Sigmoid colon (tissue), 7 donors: ENCODE measurements around the gene ZNF771. TPM values are rescaled to one million over a fixed set of nuclear protein-coding genes. Genes with fewer than 3 reads are reported as not detected.

Experiments
- DNase-seq: peaks from one replicate; pipeline ENCODE4 v3.0.0-alpha.2; 2019
- H3K27ac ChIP-seq, 4 donors: fragments of 200-600 bp; sonication (generic); one replicate each; pipeline ENCODE4 v1.5.1; 2016 to 2019; ENCODE audit warnings: mild to moderate bottlenecking in 1 of 4
- H3K27me3 ChIP-seq, 3 donors: fragments of 200-600 bp; sonication (generic); one replicate each; pipeline ENCODE4 v1.5.1; 2019; ENCODE audit warnings: mild to moderate bottlenecking in 1 of 3
- H3K36me3 ChIP-seq, 4 donors: fragments of 200-600 bp; sonication (generic); one replicate each; pipeline ENCODE4 v1.5.1; 2016 to 2019
- H3K4me1 ChIP-seq, 4 donors: fragments of 200-600 bp; sonication (generic); one replicate each; pipeline ENCODE4 v1.5.1; 2017 to 2019
- H3K4me3 ChIP-seq, 4 donors: fragments of 200-600 bp; sonication (generic); one replicate each; pipeline ENCODE4 v1.5.1; 2017 to 2019; ENCODE audit warnings: mild to moderate bottlenecking in 2 of 4, moderate library complexity in 1 of 4
- H3K9me3 ChIP-seq, 4 donors: fragments of 200-600 bp in 3 of 4; sonication (generic) in 3 of 4; one replicate each; pipeline versions ENCODE4 v1.5.1 to v1.6.1; 2013 to 2019
- EP300 ChIP-seq, 4 donors: sonication (generic); formaldehyde crosslinking; IDR thresholded peaks; one replicate each; pipeline ENCODE4 v1.6.1; 2017; ENCODE audit warnings: antibody characterized with exemption in 4 of 4
- POLR2A ChIP-seq, 2 donors: fragments of 450-650 bp; IDR thresholded peaks; one replicate each; pipeline ENCODE4 v1.6.1; 2016; ENCODE audit warnings: antibody characterized with exemption in 2 of 2, mild to moderate bottlenecking in 2 of 2, moderate library complexity in 2 of 2
- POLR2AphosphoS5 ChIP-seq, 4 donors: sonication (generic); formaldehyde crosslinking; IDR thresholded peaks; one replicate each; pipeline ENCODE4 v1.6.1; 2017; ENCODE audit warnings: antibody characterized with exemption in 4 of 4
- WGBS, 2 donors: extraction: QIAGEN DNeasy Blood & Tissue Kit; methylation state at CpG; one replicate each; pipeline ENCODE4 v1.1.7; 2013; 5-methylcytosine and 5-hydroxymethylcytosine counted together
- intact Hi-C: fragments of 100-400 bp; cut with DNase I; formaldehyde crosslinking; loops from one replicate; pipeline ENCODE4 v1.15.1; 2023
- polyA plus RNA-seq, 3 donors: library from polyadenylated mRNA; stranded (reverse); fragments of 200-250 nt; gene quantifications; one replicate each; pipeline ENCODE4 v1.2.3, GENCODE V29; 2013
- total RNA-seq, 4 donors: library from RNA; depleted of rRNA; stranded (reverse); fragments of >200 nt; gene quantifications; one replicate each; pipeline ENCODE4 v1.1.0, GENCODE V29; 2016
- TF ChIP-seq, protein P1 (sequence below), 4 experiments: fragments of 450-650 bp in 3 of 4; fragments of 200-600 bp in 1 of 4; IDR thresholded peaks; one replicate each; pipeline ENCODE4 v1.5.1; 2016 to 2019; ENCODE audit warnings: antibody characterized with exemption in 4 of 4, mild to moderate bottlenecking in 3 of 4, moderate library complexity in 2 of 4
- donor health status: healthy with polysubstance abuse.
- donor health status: Bipolar disorder and iron deficiency.
- donor health status: healthy.

The ZNF771 gene
- total and polyA plus RNA-seq, 7 donors: 2.5 to 30.7 (median 17.4) TPM

DNA sequence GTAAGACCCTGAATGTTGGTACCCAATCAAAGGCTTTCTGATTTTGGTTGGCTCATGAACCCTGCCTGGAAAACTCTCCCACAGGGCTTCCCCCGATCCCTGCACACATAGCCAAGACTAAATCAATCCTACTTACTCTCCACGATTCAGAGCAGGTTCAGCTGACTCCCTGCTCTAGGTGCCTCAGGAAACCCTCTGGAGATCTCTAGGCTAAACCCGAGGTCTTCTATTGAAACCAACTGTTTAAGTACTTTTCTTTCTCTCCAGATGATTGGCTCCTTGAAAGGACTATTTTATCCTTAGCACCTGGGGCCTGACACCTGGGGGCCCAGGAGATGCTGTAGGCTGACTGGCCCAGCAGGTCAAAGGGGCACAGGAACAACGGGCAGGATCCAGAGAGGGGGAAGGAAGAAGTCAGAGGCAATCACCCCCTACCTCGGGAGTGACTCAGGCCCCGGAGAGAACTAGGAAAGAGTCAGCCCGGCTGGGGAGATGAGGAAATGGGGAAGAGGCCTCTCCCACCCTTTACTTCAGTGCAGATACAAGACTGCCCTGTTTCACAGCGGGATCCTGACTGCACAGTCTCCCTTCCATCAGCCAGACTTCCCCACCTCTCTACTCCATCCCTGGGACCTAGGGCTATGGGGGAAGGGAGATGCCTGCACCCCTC, 39.1 kb upstream of the ZNF771 start:
- Histone ChIP-seq H3K4me1 (peaks cover 0 to 51% (median 43%) of the 10 kb centered on the region in 4 donors), H3K27me3 (no peaks in the 10 kb centered on the region), H3K36me3 (peaks cover 0 to 34% (median 7%) of the 10 kb centered on the region in 4 donors), H3K27ac (peak overlapping the region; percentile 75 to 90 (median 85)), H3K4me3 (peak overlapping the region; percentile 62 to 99 (median 96)), H3K9me3 (no peaks in the 10 kb centered on the region)
- DNase-seq: peak; percentile 71
- WGBS, 2 donors: 4 to 8% methylated on average over 8 of the region's 8 CpGs
- intact Hi-C loops: no loop called here
- TF ChIP-seq, protein P1, sequence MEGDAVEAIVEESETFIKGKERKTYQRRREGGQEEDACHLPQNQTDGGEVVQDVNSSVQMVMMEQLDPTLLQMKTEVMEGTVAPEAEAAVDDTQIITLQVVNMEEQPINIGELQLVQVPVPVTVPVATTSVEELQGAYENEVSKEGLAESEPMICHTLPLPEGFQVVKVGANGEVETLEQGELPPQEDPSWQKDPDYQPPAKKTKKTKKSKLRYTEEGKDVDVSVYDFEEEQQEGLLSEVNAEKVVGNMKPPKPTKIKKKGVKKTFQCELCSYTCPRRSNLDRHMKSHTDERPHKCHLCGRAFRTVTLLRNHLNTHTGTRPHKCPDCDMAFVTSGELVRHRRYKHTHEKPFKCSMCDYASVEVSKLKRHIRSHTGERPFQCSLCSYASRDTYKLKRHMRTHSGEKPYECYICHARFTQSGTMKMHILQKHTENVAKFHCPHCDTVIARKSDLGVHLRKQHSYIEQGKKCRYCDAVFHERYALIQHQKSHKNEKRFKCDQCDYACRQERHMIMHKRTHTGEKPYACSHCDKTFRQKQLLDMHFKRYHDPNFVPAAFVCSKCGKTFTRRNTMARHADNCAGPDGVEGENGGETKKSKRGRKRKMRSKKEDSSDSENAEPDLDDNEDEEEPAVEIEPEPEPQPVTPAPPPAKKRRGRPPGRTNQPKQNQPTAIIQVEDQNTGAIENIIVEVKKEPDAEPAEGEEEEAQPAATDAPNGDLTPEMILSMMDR (IDR thresholded peaks at IDR 0.05): no peak
- no peak for TF ChIP-seq EP300 (IDR thresholded peaks at IDR 0.05)
- no peak for TF ChIP-seq POLR2A (IDR thresholded peaks at IDR 0.05)
- no peak for TF ChIP-seq POLR2AphosphoS5 (IDR thresholded peaks at IDR 0.05)

DNA sequence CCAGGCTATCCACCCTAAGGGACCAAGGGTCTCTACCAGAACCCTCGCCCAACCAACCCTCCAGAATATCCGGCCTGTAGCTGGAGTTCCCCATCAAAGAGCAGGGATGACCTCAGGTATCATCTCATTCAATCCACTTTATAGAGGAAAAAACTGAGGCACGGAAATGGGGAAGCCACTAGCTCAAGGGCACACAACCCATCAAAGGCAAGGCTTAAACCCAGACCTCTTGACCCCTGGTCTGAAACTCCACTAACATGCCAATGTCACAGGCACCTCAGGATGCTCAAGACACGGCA, 38.7 kb upstream of the ZNF771 start:
- H3K9me3 ChIP-seq: no peaks in the 10 kb centered on the region
- H3K36me3 ChIP-seq: peaks cover 0 to 29% (median 7%) of the 10 kb centered on the region in 4 donors
- TF ChIP-seq POLR2A (IDR thresholded peaks at IDR 0.05) (no peak), EP300 (IDR thresholded peaks at IDR 0.05) (no peak), POLR2AphosphoS5 (IDR thresholded peaks at IDR 0.05) (no peak)
- TF ChIP-seq, protein P1 (IDR thresholded peaks at IDR 0.05): no peak
- peaks cover 0 to 51% (median 43%) of the 10 kb centered on the region in 4 donors for H3K4me1 ChIP-seq
- peak overlapping the region; percentile 62 to 99 (median 96) for H3K4me3 ChIP-seq
- WGBS, 2 donors: 2 to 5% methylated on average over 4 of the region's 4 CpGs
- no peak for DNase-seq
- H3K27ac ChIP-seq: peak overlapping the region; percentile 75 to 90 (median 85)
- intact Hi-C loops: no loop called here
- H3K27me3 ChIP-seq: no peaks in the 10 kb centered on the region

DNA sequence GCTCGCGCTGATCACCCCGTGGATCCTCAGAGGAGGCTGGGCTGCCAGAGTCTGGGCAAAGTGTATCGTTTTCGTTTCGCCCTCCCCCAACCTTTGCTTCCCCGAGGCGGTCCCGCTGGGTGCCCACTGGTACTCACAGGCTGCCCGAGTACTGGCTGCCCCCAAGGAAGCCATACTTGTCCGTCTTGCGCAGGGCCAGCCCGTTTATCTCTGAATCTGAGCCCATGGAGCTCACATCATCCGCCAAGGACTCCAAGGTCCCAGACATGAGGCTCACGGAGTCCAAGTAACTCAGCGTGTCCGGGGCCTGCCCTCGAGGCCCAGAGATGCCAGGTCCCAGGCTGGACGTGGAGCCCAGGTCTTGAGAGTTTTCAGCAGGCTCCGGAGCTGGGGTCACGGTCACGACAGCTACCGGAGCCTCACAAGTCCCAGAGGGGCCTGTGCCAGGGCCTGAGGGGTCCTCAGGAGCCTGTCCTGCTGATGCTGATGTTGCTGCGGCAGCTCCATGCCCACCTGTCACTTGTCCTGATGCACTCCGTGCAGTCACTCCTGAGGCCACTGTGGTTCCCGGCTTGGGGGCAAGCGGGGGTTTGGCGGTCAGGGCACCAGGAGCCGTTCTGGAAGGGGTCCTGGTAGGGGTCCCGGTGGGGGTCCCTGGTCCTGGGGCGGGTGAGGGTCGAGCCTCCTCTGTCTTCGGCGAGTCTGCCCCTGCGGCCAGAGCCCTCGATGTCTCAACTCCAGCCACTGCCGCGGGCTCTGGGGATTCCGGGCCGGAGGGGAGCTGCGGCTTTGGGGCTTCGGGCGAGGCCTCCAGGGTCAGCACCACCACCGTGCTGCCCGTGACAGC, 38.1 kb upstream of the ZNF771 start:
- peak; percentile 75 for DNase-seq
- Histone ChIP-seq H3K36me3 (peaks cover 0 to 23% (median 7%) of the 10 kb centered on the region in 4 donors), H3K4me3 (peak overlapping the region; percentile 62 to 99 (median 96)), H3K9me3 (no peaks in the 10 kb centered on the region), H3K27me3 (no peaks in the 10 kb centered on the region), H3K27ac (peak overlapping the region; percentile 75 to 90 (median 85)), H3K4me1 (peaks cover 0 to 51% (median 43%) of the 10 kb centered on the region in 4 donors)
- TF ChIP-seq, protein P1 (IDR thresholded peaks at IDR 0.05): no peak
- no peak for TF ChIP-seq POLR2A (IDR thresholded peaks at IDR 0.05)
- TF ChIP-seq EP300 (IDR thresholded peaks at IDR 0.05): no peak
- no peak for TF ChIP-seq POLR2AphosphoS5 (IDR thresholded peaks at IDR 0.05)
- intact Hi-C loops: no loop called here
- WGBS, 2 donors: 0 to 1% methylated on average over 45 of the region's 45 CpGs

DNA sequence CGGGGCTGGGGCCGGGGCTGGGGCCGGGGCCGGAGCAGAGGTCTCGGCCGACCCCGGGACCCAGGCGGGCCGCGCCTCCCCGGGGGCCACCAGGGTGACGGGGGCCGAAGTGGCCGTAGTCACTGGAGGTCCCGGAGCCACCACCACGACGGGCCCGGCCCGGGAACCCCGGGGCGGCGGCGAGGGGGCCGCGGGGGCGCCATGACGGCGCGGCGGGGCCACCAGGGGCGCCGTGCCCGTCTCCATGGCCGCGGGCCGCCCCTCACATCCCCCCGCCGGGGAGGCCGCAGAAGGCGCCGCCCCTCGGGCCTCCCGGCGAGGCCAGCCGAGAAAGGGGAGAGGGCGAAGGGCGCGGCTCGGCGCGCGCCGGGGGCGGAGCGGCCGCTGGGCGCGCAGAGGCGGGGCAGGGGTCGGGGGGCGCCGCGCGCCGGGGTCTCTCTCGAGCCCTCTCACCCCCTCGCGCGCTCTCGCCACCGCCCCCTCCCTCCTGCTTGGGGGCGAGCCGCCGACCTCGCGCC, 37.4 kb upstream of the ZNF771 start:
- Histone ChIP-seq H3K4me3 (peak overlapping the region; percentile 62 to 99 (median 96)), H3K4me1 (peaks cover 0 to 51% (median 43%) of the 10 kb centered on the region in 4 donors), H3K36me3 (peaks cover 0 to 16% (median 2%) of the 10 kb centered on the region in 4 donors), H3K9me3 (no peaks in the 10 kb centered on the region), H3K27ac (peak overlapping the region; percentile 75 to 90 (median 85)), H3K27me3 (no peaks in the 10 kb centered on the region)
- no peak for DNase-seq
- 1% methylated on average over 76 of the region's 76 CpGs for WGBS, 2 donors
- intact Hi-C loops: loop anchor here (1.0 to 10.0 kb wide), 3 partner anchors 15 to 275 kb away; partner anchors contain the start of genes CD2BP2, TBX6, YPEL3 and ZNF771
- TF ChIP-seq POLR2AphosphoS5 (IDR thresholded peaks at IDR 0.05) (peak; percentile 59 to 92 (median 87)), POLR2A (IDR thresholded peaks at IDR 0.05) (no peak)
